Loucy (cell line): ENCODE data around the gene CXCL14.

Experiments used
- H2AFZ ChIP-seq: fragments of 200-600 bp; sonication (generic); 2 replicates; pipeline ENCODE4 v1.6.0; 2016; ENCODE audit warnings: antibody characterized with exemption, mild to moderate bottlenecking, low read length, moderate library complexity
- H3F3A ChIP-seq: fragments of 200-600 bp; 2 replicates; pipeline ENCODE4 v1.6.0; 2016; ENCODE audit warnings: antibody characterized with exemption, low read depth, mild to moderate bottlenecking
- H3K27me3 ChIP-seq: fragments of 200-600 bp; sonication (generic); 2 replicates; pipeline ENCODE4 v1.6.1; 2014; ENCODE audit warnings: low read length, mild to moderate bottlenecking; ENCODE audit not compliant: insufficient read depth, poor library complexity, severe bottlenecking
- H3K36me3 ChIP-seq: fragments of 200-600 bp; sonication (generic); 2 replicates; pipeline ENCODE4 v1.6.1; 2016; ENCODE audit warnings: low read length; ENCODE audit not compliant: insufficient read depth
- H3K4me1 ChIP-seq: fragments of 200-600 bp; sonication (generic); 2 replicates; pipeline ENCODE4 v1.5.1; 2014; ENCODE audit warnings: low read length, mild to moderate bottlenecking; ENCODE audit not compliant: insufficient read depth, poor library complexity, severe bottlenecking
- H3K4me2 ChIP-seq: fragments of 200-600 bp; sonication (generic); 2 replicates; pipeline ENCODE4 v1.6.0; 2014; ENCODE audit warnings: antibody characterized with exemption, low read length, low read depth, mild to moderate bottlenecking; ENCODE audit not compliant: poor library complexity, severe bottlenecking
- H3K4me3 ChIP-seq: fragments of 200-600 bp; sonication (generic); 2 replicates; pipeline ENCODE4 v1.5.1; 2014; ENCODE audit warnings: low read length, mild to moderate bottlenecking, mixed read lengths; ENCODE audit not compliant: poor library complexity, severe bottlenecking
- H3K79me2 ChIP-seq: fragments of 200-600 bp; sonication (generic); 2 replicates; pipeline ENCODE4 v1.6.1; 2014; ENCODE audit warnings: low read length; ENCODE audit not compliant: insufficient read depth
- H3K9ac ChIP-seq: fragments of 200-600 bp; sonication (generic); 2 replicates; pipeline ENCODE4 v1.6.0; 2014; ENCODE audit warnings: mild to moderate bottlenecking, low read depth, low read length, moderate library complexity; ENCODE audit not compliant: poor library complexity, severe bottlenecking
- H3K9me2 ChIP-seq: fragments of 200-600 bp; sonication (generic); replicated peaks from 2 replicates; pipeline ENCODE4 v1.6.1; 2016; ENCODE audit warnings: low read depth, low read length, mixed read lengths
- H3K9me3 ChIP-seq: fragments of 200-600 bp; sonication (generic); 2 replicates; pipeline ENCODE4 v1.6.1; 2014; ENCODE audit warnings: mild to moderate bottlenecking, antibody characterized with exemption, low read length, low read depth; ENCODE audit not compliant: insufficient read depth
- H4K20me1 ChIP-seq: fragments of 200-600 bp; sonication (generic); 2 replicates; pipeline ENCODE4 v1.6.0; 2014; ENCODE audit warnings: antibody characterized with exemption, low read length, mild to moderate bottlenecking; ENCODE audit not compliant: insufficient read depth, poor library complexity, severe bottlenecking
- CTCF ChIP-seq: fragments of 200-600 bp; sonication (generic); conservative IDR thresholded peaks from 2 replicates; pipeline ENCODE4 v1.5.1; 2014; ENCODE audit warnings: mild to moderate bottlenecking, antibody characterized with exemption, low read length
- EZH2phosphoT487 ChIP-seq: fragments of 200-600 bp; IDR thresholded peaks from 2 replicates; pipeline ENCODE4 v1.6.1; 2018; ENCODE audit warnings: antibody characterized with exemption, mild to moderate bottlenecking, moderate library complexity, borderline replicate concordance

The CXCL14 gene

GRCh38 chr5:135577421-135577820 is 1.4 kb downstream of the CXCL14 start:
- H3K79me2 ChIP-seq, result no peaks in the 10 kb centered on the region
- no peak overlapping the region for H3K9ac ChIP-seq
- no peak overlapping the region for H2AFZ ChIP-seq
- TF ChIP-seq CTCF (no peak), EZH2phosphoT487 (no peak)
- no peaks in the 10 kb centered on the region for H3K27me3 ChIP-seq
- no peaks in the 10 kb centered on the region for H3K36me3 ChIP-seq
- no peaks in the 10 kb centered on the region for H4K20me1 ChIP-seq
- no peak overlapping the region for H3K4me3 ChIP-seq
- no peaks in the 10 kb centered on the region for H3K9me3 ChIP-seq
- H3K4me1 ChIP-seq, result peaks cover 2% of the 10 kb centered on the region
- no peak overlapping the region for H3K4me2 ChIP-seq
- H3K9me2 ChIP-seq, result no peaks in the 10 kb centered on the region
- no peaks in the 10 kb centered on the region for H3F3A ChIP-seq

GRCh38 chr5:135576075-135576599 is 2.7 kb downstream of the CXCL14 start:
- Histone ChIP-seq H2AFZ (no peak overlapping the region), H3K9ac (no peak overlapping the region), H3K79me2 (no peaks in the 10 kb centered on the region), H3K9me2 (no peaks in the 10 kb centered on the region), H3K36me3 (no peaks in the 10 kb centered on the region), H4K20me1 (no peaks in the 10 kb centered on the region), H3K9me3 (no peaks in the 10 kb centered on the region), H3K4me1 (peaks cover 6% of the 10 kb centered on the region), H3F3A (no peaks in the 10 kb centered on the region), H3K4me2 (no peak overlapping the region), H3K4me3 (no peak overlapping the region), H3K27me3 (no peaks in the 10 kb centered on the region)
- TF ChIP-seq EZH2phosphoT487 (no peak), CTCF (no peak)

- Histone ChIP-seq H3K9ac (no peak overlapping the region), H3K4me3 (no peak overlapping the region), H4K20me1 (no peaks in the 10 kb centered on the region), H3K9me2 (no peaks in the 10 kb centered on the region), H3K27me3 (no peaks in the 10 kb centered on the region), H3K79me2 (no peaks in the 10 kb centered on the region), H2AFZ (no peak overlapping the region), H3K9me3 (no peaks in the 10 kb centered on the region), H3F3A (no peaks in the 10 kb centered on the region), H3K36me3 (no peaks in the 10 kb centered on the region), H3K4me2 (no peak overlapping the region), H3K4me1 (peaks cover 6% of the 10 kb centered on the region)
- TF ChIP-seq CTCF (no peak), EZH2phosphoT487 (no peak)
Observed at GRCh38 chr5:135574493-135574892, 4.3 kb downstream of the CXCL14 start.
